ENCODE measurements around the gene C9orf153.
"Not testable (repeated sequence)": the region's sequence is repeated elsewhere in the genome, so short reads cannot be mapped to it uniquely, and the experiment has no call there.

The C9orf153 gene

DNA sequence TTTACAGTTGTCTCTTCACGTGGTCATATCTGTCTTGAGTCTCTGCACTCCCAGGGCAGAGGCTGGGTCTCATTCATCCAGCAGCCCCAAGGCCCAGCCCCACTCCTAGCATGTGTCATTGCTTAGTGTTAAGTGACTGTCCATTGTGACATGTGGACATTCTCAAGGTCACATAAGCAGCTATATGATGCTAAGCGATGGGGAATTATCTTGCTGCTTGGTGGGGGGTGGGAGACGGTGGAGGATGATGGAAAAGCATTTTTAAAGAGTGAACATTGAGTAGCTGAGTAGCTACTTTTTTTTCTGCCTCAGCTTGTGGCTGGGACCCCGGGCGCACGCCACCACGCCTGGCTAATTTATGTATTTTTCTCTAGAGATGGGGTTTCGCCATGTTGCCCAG is at the start of gene C9orf153:
C9orf153 (minus strand) TSS at position 101 of the 400 bp plus-strand sequence. CDS start 30,054 bp downstream, outside the sequence.
- no peak for TF ChIP-seq CTCF (conservative IDR thresholded peaks at IDR 0.05)

DNA sequence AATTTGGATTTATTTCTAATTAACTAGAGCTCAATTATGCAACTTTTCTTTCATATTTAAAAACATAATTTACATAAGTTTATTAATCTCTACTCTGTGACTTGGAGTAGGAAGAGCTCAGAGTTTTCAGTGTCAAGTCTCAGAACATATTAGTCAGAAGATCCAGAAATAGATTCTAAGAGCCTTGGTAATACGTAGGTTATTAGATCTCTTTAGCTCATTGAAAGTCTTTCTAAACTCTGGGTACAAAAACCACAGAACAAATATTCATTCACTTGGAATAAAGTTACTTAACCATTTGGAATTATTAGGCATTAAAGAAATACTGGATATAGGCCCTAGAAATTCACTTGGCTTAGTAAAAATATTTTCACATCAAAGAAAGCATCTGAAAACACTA is 49.2 kb upstream of the C9orf153 start:
- TF ChIP-seq CTCF (conservative IDR thresholded peaks at IDR 0.05), result no peak
- H3K27ac ChIP-seq, result no peak overlapping the region

More for the DNA sequence above, at the start of gene C9orf153:
- H3K27ac ChIP-seq, result no peak within 1 kb of the TSS

- no peak for TF ChIP-seq CTCF (conservative IDR thresholded peaks at IDR 0.05)
- no peak overlapping the region for H3K27ac ChIP-seq
Measured at GRCh38 chr9:86304236-86304730, 44.8 kb upstream of the C9orf153 start.

DNA sequence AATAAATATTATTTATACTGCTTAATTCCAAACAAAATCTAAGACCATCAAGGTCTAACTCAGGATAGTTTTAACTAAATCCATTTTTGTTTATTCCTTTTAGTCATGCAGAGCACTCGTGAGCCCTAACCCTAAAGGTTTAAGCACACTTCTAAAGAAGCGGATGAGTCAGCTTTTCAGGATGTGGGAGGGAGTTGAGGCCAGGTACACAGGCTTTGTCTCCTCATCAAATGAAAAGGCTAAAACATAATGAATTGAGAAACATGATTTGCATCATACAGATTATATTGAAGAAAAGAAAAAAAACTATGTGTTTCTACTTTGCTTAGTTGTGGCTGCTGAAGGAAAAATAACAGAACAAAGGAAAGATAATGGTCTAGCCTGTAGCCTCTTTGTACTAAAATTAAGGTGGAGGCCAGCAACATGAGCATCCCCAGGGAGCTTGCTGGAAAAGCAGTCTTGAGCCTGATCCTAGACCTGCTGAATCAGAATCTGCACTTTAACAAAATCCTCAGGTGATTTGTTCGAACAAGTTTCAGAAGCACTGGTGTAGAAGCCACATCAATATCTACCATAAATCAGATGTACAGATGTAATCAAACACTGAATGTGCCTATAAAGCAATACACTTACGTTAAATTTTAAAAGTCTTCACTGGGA is 44.0 kb upstream of the C9orf153 start:
- H3K27ac ChIP-seq, result no peak overlapping the region
- no peak for TF ChIP-seq CTCF (conservative IDR thresholded peaks at IDR 0.05)

- TF ChIP-seq CTCF (conservative IDR thresholded peaks at IDR 0.05), result no peak
- H3K27ac ChIP-seq, result no peak overlapping the region
Measured at GRCh38 chr9:86301686-86302085, 42.2 kb upstream of the C9orf153 start.

- no peak overlapping the region for H3K27ac ChIP-seq
- TF ChIP-seq CTCF (conservative IDR thresholded peaks at IDR 0.05), result no peak
Measured at GRCh38 chr9:86300701-86301100, 41.2 kb upstream of the C9orf153 start.

GRCh38 chr9:86298873-86299272 is 39.4 kb upstream of the C9orf153 start:
- no peak overlapping the region for H3K27ac ChIP-seq
- TF ChIP-seq CTCF (conservative IDR thresholded peaks at IDR 0.05), result no peak

GRCh38 chr9:86290341-86290740 is 30.9 kb upstream of the C9orf153 start:
- not testable (repeated sequence) for H3K27ac ChIP-seq
